Stimulated activated CD4-positive, alpha-beta T cell treated with anti-CD3 and anti-CD28 coated beads, Interleukin-1b, Interleukin-23, amount 100 ng/mL, for 24 hours (primary cell): ENCODE data around the gene TMEM221.
A peak's percentile ranks its signal among the peaks of the same experiment; 100 is the strongest.
"Not testable (repeated sequence)": the region's sequence is repeated elsewhere in the genome, so short reads cannot be mapped to it uniquely, and the experiment has no call there.

Experiments
- DNase-seq, 4 experiments: peaks; one replicate each; pipeline ENCODE4 v3.0.0-alpha.2; 2020; ENCODE audit warnings: low read depth in 4 of 4, low spot score in 1 of 4

Gene TMEM221

DNA sequence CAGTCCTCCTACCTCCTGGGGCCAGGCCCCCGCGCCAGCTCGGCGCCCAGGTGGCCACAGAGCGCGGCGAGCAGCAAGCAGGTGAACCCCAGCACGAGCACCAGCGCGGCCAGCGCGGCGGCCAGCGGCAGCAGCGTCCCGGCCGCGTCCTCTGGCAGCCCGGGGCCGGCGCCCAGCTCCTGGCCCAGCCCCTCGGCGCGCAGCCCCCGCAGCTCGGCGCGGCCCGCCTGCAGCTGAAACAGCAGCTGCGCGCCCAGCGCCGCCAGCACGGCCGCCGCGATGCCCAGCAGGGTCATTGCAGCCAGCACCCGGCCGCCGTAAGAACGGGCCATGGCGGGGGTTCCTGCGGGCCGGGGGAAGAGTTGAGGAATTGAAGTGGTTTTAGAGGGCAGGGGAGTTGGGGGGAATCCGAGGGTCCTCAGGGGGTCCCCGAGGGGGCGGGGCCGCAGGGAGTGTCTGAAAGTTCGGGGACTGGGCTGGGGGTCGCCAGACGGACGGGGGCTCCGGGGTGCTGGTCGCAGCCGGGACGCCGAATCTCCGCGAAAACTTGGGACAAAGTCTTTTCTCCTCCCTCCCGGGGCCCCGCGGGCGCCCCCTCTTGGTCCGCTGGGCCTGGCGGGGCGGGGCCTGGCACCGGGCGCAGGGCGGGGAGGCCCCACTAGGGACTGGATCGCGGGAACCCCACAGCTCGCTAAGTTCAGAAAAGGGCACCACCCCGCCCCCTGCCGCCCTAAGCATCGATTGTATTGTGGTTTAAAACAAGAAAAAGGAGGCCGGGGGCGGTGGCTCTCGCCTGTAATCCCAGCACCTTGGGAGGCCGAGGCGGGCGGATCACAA is at the start of gene TMEM221:
Gene TMEM221 (minus strand): TSS at position 538 of the 837 bp plus-strand sequence. CDS start 206 bp downstream, at position 332.
- DNase-seq, result peak in 2 of 4 experiments; percentile 16 to 50

DNA sequence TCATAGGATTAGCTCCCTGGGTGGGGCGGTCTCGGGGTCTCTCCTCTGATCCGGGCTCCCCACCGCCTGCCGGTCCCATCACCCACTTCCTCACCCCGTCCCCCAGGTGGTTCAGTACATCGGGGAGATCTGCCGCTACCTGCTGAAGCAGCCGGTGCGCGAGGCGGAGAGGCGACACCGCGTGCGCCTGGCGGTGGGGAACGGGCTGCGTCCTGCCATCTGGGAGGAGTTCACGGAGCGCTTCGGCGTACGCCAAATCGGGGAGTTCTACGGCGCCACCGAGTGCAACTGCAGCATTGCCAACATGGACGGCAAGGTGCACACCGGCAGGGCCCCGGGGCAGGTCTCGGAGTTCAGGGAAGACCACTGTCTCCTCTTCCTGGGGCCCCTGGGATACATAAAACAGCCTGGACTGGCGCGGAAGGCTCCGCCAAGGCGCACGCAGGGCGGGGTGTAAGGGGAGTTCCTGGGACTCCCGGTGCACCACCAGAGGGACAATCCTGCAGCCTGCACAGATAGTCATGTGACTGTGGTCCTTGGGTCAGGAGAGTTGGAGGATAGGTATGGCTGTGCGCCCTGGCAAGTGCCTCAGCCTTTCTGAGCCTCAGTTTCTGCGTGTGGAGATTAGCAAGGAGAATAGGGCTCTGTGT is 48.8 kb upstream of the TMEM221 start:
- DNase-seq, result no peak

GRCh38 chr19:17496337-17496997 is 48.0 kb upstream of the TMEM221 start:
- DNase-seq, result peak; percentile 54 to 79 (median 74)

GRCh38 chr19:17495639-17496296 is 47.3 kb upstream of the TMEM221 start:
- no peak for DNase-seq

DNA sequence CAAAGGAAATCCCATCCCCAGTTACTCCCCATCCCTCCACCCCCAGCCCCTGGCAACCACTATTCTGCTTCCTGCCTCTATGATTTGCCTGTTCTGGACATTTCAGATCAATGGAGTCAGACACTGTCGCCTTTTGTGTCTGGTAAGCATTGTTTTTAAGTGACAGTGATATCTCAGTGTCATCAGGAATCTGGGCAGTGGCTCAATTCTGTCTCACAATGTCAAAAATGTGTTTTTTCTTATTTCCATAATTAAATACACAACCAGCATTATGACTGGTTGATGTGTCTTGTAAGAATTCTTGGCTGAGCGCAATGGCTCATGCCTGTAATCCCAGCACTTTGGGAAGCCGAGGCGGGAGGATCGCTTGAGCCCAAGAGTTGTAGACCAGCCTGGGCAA is 42.8 kb upstream of the TMEM221 start:
- DNase-seq, result no peak

- no peak for DNase-seq
Observed at GRCh38 chr19:17490411-17490810, 41.9 kb upstream of the TMEM221 start.

GRCh38 chr19:17489392-17490030 is 41.0 kb upstream of the TMEM221 start:
- no peak for DNase-seq

GRCh38 chr19:17488593-17489391 is 40.3 kb upstream of the TMEM221 start:
- peak; percentile 37 to 83 (median 54) for DNase-seq

DNA sequence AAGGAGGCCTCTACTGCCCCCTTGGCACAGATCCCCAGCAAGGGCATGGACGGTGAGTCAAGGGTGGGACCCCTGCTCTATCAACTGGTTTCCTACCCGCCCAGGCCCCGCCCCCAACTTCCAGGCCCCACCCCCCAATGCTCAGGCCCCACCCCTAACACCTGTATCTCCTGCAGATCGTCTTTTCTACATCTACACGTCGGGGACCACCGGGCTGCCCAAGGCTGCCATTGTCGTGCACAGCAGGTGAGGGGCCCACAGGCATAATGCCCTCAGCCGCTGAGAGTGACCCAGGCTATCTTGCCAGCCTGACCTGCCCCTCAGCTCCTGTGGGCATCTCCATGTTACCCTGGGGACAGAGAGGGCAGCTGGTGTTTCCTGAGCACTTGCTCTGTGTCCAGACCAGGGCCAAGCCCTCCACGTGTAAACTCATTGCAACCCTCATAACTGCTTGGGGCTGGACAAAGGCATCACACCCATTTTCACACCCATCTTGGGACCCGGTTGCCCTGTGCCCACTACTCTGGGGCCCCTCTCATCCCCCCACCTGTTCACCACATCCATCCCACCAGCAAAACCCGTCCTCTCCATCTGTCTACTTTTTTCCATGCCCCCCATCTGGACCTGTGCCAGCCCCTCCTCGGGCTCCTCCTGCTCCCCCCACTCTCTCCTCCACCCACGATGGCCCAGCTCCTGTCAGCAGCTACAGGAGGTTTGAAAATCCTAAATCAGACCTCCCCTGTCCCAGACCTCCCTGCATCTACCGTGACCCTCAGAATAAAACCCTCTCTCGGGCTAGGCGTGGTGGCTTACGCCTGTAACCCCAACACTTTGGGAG is 39.0 kb upstream of the TMEM221 start:
- no peak for DNase-seq

GRCh38 chr19:17486545-17487240 is 38.2 kb upstream of the TMEM221 start:
- DNase-seq, result no peak

GRCh38 chr19:17484520-17485185 is 36.2 kb upstream of the TMEM221 start:
- no peak for DNase-seq

GRCh38 chr19:17483605-17484002 is 35.1 kb upstream of the TMEM221 start:
- DNase-seq, result no peak

- no peak for DNase-seq
Observed at GRCh38 chr19:17482877-17483604, 34.6 kb upstream of the TMEM221 start.

DNA sequence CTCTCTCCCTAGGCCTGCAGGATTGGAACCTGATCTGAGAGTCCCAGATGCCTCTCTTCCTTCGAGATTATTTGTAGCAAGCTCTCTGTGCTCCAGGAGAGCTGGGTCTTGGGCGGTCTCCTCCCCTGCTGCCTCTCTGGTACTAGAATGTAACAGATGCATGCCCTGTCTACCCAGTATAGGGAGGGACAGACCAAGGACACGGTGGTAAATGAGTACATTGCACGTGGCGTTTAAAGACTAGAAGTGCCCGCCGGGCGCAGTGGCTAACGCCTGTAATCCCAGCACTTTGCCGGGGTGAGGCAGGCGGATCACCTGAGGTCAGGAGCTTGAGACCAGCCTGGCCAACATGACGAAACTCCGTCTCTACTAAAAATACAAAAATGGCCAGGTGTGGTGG is 33.5 kb upstream of the TMEM221 start:
- no peak for DNase-seq

- DNase-seq, result no peak
Observed at GRCh38 chr19:17479325-17479791, 30.9 kb upstream of the TMEM221 start.

- no peak for DNase-seq
Observed at GRCh38 chr19:17475541-17476115, 27.2 kb upstream of the TMEM221 start.

DNA sequence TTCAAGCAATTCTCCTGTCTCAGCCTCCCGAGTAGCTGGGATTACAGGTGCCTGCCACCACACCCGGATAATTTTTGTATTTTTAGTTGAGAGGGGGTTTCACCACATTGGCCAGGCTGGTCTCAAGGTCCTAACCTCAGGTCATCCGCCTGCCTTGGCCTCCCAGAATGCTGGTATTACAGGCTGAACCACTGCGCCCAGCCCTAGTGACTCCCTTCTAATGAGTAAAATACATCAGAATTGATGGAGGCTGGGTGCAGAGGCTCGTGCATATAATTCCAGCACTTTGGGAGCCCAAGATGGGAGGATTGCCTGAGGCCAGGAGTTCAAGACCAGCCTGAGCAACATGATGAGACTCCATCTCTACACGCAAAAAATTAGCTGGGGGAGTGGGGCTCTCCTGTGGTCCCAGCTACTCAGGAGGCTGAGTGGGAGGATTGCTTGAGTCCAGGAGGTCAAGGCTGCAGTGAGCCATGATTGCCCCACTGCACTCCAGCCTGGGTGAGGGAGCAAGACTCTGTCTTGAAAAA is 26.6 kb upstream of the TMEM221 start:
- not testable (repeated sequence) for DNase-seq
